Inflammatory macrophage treated with lipopolysaccharide for 4 hours (primary cell): ENCODE data around the gene PPM1A.
A peak's percentile ranks its signal among the peaks of the same experiment; 100 is the strongest.

ENCODE experiments used
- DNase-seq: peaks from one replicate; pipeline ENCODE4 v3.0.0-alpha.2; 2020

The PPM1A gene

DNA sequence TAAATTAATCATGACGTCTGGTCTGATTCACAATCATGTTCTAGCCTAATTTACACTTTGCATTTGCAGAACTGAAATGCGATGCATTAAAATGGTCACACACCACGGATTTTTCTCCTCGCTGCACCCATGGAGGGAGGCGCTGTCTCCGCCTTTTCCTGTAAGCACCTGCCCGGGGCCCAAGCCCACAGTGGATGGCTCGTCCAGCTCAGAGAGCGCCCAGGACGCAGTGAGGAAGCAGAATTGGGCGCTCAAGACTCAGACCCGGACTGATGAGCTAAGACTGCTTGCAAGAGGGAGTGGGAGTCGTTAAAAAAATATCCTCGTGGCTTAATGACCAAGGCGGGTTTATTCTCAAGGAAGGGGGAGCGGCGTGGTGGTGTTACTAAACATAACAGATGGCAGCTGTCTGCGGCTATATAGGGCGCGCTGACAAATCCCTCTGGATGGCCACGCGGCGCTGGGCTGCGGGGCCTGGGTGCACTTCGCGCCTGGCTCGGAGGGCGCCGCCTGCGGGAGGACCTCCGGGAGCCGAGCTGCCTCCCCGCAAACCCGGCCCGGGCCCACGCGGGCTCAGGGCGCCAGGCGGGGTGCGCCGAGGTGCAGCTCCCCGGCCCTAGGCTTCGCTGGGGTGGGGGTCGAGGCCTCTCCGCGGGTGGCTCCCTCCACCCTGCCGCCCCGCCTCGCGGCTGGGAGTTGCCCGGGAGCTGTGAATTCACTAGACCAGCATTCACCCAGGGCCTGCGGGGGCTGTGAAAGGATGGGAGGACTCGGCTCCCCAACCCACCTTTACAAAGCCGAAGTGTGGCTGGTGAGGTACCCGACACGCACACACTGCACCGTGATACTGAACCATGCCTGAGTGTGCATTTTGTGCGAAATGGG, 78.7 kb downstream of the PPM1A start:
- peak; percentile 78 for DNase-seq

DNA sequence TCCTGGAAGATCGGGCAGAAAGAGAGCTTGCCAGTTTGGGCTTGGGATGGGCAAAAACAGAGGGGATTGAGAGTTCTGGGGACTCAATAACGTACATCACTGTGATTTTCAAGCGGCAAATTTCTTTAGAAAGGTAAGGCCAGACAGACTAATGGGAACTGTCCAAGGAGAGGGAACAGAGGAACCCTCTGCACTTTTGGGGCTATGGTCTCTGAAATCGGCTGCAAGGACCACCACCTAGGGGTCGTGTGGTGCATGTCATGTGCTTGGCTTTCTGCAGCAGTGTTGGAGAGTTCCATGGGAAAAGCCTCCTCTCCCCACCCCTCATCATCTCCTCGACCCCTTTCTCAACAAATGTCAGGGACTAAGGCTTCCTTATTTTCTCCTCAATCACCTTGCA, 79.6 kb downstream of the PPM1A start:
- DNase-seq, result no peak

DNA sequence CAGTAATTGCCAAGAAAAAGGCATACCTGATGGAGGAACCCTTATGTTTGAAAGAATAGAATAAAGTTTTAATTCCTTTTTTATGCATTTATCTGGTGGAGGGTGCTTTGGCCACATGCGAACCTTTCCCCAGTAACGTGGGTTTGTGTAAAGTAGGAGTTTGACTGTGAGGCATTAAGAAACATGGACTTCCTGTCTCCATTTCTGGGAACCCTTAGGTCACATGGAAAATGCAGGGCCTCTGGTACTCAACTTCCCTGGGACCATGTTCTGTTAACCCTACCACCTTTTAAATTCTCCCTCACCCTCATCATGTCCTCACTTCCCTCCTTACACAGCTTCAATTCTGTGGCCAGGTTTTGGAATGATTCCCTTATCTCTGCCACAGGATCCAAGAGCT, 80.3 kb downstream of the PPM1A start:
- peak; percentile 14 for DNase-seq

GRCh38 chr14:60331201-60332045, 82.4 kb downstream of the PPM1A start:
- peak; percentile 64 for DNase-seq

DNA sequence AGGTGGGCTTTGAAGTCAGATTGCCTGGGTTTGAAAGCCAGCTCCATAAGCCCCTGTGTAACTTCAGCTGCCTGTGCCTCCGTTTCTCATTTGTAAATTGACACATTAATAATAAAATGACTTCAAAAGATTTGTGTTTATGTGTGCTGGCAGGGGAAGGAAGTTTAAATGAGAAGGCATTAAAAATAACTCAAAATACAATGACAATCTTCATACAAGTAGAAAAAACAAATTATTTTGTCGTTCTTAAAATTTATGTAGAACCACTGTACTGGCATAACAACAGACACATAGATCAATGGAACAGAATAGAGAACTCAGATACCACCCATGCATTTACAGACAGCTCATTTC, 83.0 kb downstream of the PPM1A start:
- no peak for DNase-seq

- DNase-seq, result no peak
These were observed 83.8 kb downstream of the PPM1A start for GRCh38 chr14:60332869-60333268.

GRCh38 chr14:60339571-60339970, 90.5 kb downstream of the PPM1A start:
- no peak for DNase-seq

- DNase-seq, result no peak
These were observed 94.6 kb downstream of the PPM1A start for GRCh38 chr14:60343571-60344071.

GRCh38 chr14:60344751-60345150, 95.7 kb downstream of the PPM1A start:
- no peak for DNase-seq

DNA sequence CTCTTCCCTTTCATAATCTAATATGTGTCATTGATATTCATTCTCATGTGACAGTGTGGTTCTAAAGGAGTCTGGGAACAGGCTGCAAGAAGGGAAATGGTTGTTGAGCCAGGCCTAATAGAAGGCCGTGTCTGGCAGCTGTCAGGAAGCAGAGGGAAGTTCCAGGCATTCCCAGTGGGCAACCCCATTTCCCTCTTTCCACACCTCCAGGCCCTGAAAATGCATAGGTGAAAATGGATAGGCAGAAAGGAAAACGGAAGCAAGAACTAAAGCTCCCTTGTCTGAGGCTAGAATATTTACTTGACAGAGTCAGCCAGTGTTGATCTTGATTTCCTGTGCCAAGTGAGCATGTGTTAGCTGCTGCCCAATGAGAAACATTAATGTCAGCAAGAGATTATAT, 97.7 kb downstream of the PPM1A start:
- peak; percentile 22 for DNase-seq

DNA sequence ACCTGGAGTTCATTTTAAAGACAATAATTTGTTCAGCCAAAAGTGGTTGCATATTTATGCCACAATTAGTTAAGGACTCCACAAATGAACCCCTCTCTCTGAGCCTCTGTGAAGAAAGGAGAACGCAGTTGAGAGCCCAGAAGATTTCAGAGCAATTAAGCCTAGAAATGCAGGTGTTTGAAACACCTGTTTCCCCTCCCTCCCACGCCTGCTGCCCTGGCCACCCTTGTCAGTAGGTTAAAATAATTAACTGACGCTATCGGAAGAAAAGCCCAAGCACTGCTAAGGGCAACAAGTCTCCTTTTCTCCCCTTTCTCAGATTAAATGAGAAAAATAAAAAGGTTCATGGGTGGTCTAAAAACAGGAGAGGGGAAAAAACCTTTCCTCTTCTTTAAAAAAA, 99.2 kb downstream of the PPM1A start:
- DNase-seq, result no peak
